Spinal cord (tissue), 10 donors: ENCODE measurements around the gene GPHN. TPM values are rescaled to one million over a fixed set of nuclear protein-coding genes. Genes with fewer than 3 reads are reported as not detected.
"Not testable (repeated sequence)": the region's sequence is repeated elsewhere in the genome, so short reads cannot be mapped to it uniquely, and the experiment has no call there.

Source experiments
- DNase-seq, 6 donors: peaks; one replicate each; pipeline versions ENCODE4 v3.0.0 to v3.0.0-alpha.2; 2013 to 2015; ENCODE audit warnings: low spot score in 6 of 6, low read depth in 4 of 6
- H3K27ac ChIP-seq: one replicate; pipeline ENCODE4 v1.5.1; 2013; ENCODE audit warnings: low read depth, low read length, control low read depth
- H3K27me3 ChIP-seq: one replicate; pipeline ENCODE4 v1.6.1; 2013; ENCODE audit warnings: low read length; ENCODE audit not compliant: control insufficient read depth, insufficient read depth
- H3K36me3 ChIP-seq: one replicate; pipeline ENCODE4 v1.6.1; 2013; ENCODE audit warnings: low read length; ENCODE audit not compliant: control insufficient read depth, insufficient read depth
- H3K4me1 ChIP-seq: one replicate; pipeline ENCODE4 v1.6.1; 2013; ENCODE audit warnings: low read length; ENCODE audit not compliant: control insufficient read depth, insufficient read depth
- H3K4me3 ChIP-seq: one replicate; pipeline ENCODE4 v1.5.1; 2013; ENCODE audit warnings: low read depth, low read length, control low read depth
- H3K9me3 ChIP-seq: one replicate; pipeline ENCODE4 v1.6.1; 2013; ENCODE audit warnings: low read length; ENCODE audit not compliant: control insufficient read depth, insufficient read depth
- WGBS: methylation state at CpG from one replicate; pipeline ENCODE4 v1.1.5; 2013; ENCODE audit warnings: missing lambda C conversion rate; ENCODE audit not compliant: insufficient coverage; 5-methylcytosine and 5-hydroxymethylcytosine counted together
- polyA plus RNA-seq, 2 donors: library from polyadenylated mRNA; unstranded; fragments of 120-200 nt; gene quantifications; one replicate each; pipeline ENCODE4 v1.2.1, GENCODE V29; 2013; ENCODE audit not compliant: insufficient read length in 2 of 2
- total RNA-seq, 2 donors: library from RNA; depleted of rRNA in 1 of 2; stranded (reverse); fragments of 120-200 nt in 1 of 2; fragments of >200 nt in 1 of 2; gene quantifications; one replicate each; pipeline versions ENCODE4 v1.2.3 to v1.2.4, GENCODE V29; 2013 to 2014
- donor health status: healthy.

GPHN gene
- total and polyA plus RNA-seq, 4 donors, result 38.5 to 115 (median 103) TPM

DNA sequence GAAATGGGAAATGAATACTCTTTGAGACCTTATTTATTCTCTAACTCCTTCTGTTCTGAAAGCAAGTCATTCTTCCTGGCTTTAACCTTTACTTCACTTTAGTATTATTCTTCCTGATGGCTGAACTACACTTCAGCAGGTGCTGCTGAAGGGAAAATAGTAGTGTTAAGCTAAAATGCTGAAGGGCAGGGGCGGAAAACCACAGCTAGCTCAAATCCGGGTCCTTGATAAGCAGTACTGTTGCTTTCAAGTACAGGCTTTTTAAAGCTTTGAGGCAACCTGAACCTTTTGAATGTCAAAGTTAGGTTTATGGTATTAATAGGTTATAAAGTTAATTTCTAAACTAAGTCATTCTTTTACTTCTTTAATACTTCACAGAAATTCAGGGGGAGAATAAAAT is 11.0 kb upstream of the GPHN start:
- no peak for DNase-seq
- H3K27ac ChIP-seq, result no peak overlapping the region
- no CpG with 5 or more reads among the region's 2 CpGs for WGBS
- no peaks in the 10 kb centered on the region for H3K36me3 ChIP-seq
- H3K4me1 ChIP-seq, result no peaks in the 10 kb centered on the region
- no peaks in the 10 kb centered on the region for H3K27me3 ChIP-seq
- no peak overlapping the region for H3K4me3 ChIP-seq
- H3K9me3 ChIP-seq, result no peaks in the 10 kb centered on the region

DNA sequence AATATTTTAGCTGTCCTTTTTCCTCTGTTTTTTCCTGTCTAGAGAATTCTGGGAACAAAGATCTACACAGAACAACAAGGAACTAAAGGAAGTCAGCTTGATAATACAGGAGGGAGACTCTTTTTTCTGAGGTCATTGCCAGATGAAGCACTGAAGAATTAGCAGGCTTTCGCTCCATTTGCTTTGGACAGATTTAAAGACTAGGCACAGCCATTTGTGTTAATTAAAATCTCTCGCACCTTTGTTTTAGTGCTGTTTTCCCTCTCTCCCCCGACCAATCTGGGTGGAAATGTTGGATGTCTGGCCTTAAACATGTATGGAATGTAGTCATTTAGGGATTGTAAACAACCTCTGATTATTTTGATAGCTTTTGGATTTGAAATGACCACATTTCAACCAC is 9.6 kb upstream of the GPHN start:
- Histone ChIP-seq H3K36me3 (no peaks in the 10 kb centered on the region), H3K4me3 (no peak overlapping the region), H3K9me3 (no peaks in the 10 kb centered on the region), H3K27ac (no peak overlapping the region), H3K4me1 (no peaks in the 10 kb centered on the region), H3K27me3 (no peaks in the 10 kb centered on the region)
- WGBS, result no CpG with 5 or more reads among the region's 3 CpGs
- peak in 2 of 6 donors; percentile 4 to 69 for DNase-seq

DNA sequence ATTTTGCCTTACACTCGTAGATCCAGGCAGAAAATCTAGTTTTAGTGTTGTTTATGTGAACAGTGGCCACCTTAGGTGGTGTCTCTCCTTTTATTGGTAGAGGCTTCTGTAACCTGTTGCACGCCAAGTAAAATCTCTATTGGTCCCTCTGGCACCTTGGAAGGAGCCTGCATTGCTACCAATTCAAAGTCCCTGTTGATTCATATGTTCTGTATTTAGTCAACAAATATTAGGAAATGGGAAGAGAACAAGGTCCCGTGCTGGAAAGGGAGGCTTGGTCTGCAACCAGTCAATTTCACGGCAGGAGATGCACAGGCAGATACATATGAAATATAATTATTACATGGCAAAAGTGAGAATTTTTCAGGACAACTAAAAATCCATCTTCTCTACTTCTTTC is 6.4 kb upstream of the GPHN start:
- no peaks in the 10 kb centered on the region for H3K9me3 ChIP-seq
- H3K4me1 ChIP-seq, result peaks cover 1% of the 10 kb centered on the region
- no peak overlapping the region for H3K27ac ChIP-seq
- H3K36me3 ChIP-seq, result no peaks in the 10 kb centered on the region
- H3K4me3 ChIP-seq, result no peak overlapping the region
- whole genome bisulfite sequencing, result no CpG with 5 or more reads among the region's 4 CpGs
- no peaks in the 10 kb centered on the region for H3K27me3 ChIP-seq
- DNase-seq, result no peak

DNA sequence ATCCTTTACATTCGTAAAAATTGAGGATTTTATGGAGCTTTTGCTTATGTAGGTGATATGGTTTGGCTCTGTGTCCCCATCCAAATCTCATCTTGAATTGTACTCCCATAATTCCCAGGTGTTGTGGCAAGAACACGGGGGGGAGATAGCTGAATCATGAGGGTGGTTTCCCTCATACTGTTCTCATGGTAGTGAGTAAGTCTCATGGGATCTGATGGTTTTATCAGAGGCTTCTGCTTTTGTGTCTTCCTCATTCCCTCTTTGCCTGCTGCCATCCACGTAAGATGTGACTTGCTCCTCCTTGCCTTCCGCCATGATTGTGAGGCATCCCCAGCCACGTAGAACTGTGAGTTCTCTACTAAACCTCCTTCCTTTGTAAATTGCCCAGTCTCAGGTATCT is 5.1 kb upstream of the GPHN start:
- not testable (repeated sequence) for H3K4me1 ChIP-seq, H3K27ac ChIP-seq, DNase-seq, H3K4me3 ChIP-seq, H3K9me3 ChIP-seq, H3K27me3 ChIP-seq, H3K36me3 ChIP-seq
- 100% methylated on average over 3 of the region's 5 CpGs for WGBS

DNA sequence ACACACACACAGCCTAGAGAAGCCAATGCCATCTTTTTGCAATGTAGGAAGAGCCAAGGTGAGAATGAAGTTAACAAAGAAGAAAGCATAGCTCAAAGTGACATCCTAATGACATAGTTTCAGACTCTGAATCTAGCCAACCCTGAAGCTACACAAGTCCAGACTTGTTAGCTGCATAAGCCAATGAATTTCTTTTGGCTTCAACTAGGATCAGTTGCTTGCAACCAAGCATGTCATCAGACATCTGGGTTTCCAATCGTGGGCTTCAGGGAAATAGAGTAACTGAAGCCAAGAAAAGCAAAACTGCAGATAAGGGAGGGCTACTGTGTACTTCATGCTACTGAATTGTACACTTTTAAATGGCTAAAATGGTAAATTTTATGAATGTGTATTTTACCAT is 4.4 kb upstream of the GPHN start:
- WGBS, result 67% methylated on average over 1 of the region's 1 CpG
- no peak overlapping the region for H3K27ac ChIP-seq
- no peaks in the 10 kb centered on the region for H3K9me3 ChIP-seq
- H3K27me3 ChIP-seq, result no peaks in the 10 kb centered on the region
- H3K4me3 ChIP-seq, result no peak overlapping the region
- peaks cover 4% of the 10 kb centered on the region for H3K4me1 ChIP-seq
- DNase-seq, result peak in 1 of 6 donors; percentile 3
- no peaks in the 10 kb centered on the region for H3K36me3 ChIP-seq

DNA sequence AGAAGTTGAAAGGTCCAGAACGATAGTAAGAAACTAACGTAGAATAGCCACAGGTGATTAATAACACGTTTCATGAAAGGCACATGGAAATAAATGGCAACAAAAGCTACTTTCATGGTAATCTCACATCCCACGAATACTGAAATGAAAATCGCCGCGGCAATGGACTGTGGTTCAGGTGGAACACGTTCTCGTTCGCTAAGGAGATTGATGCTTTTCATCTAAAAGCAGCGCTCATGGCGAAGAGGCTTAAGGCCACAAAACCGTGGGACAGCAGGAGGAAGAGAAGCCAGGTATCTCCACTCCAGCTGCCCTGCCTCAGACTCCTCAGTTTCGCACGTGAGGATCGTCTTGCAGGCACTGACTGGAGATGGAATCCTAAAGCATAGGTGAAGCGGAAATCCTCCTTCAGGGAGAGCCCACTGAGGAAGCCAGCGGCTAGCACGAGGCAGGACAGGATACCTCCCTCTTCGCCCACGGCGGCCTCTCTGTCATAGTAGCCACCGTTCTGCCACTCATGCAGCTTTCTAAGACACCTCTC is 696 bp upstream of the GPHN start:
- H3K4me1 ChIP-seq, result peaks cover 4% of the 10 kb centered on the region
- peak overlapping the region; percentile 95 for H3K4me3 ChIP-seq
- H3K27me3 ChIP-seq, result no peaks in the 10 kb centered on the region
- H3K36me3 ChIP-seq, result no peaks in the 10 kb centered on the region
- peak in 1 of 6 donors; percentile 39 for DNase-seq
- WGBS, result 2% methylated on average over 19 of the region's 23 CpGs
- peak overlapping the region; percentile 97 for H3K27ac ChIP-seq
- no peaks in the 10 kb centered on the region for H3K9me3 ChIP-seq

DNA sequence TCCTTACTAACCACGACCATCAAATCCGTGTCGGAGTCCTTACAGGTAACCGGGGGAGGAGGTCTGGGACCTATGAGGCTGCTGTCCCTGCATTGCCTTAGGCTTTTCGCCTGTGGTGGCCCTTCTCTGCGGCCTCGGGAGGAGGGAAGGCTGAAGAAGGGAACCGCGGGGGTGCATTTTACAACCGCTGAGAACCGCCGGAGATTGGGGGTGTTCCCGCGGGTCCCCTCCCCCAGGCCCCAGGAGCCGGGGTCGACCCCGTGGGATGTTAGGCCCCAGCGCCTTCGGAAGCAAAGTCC is 549 bp downstream of the GPHN start:
- H3K9me3 ChIP-seq, result no peaks in the 10 kb centered on the region
- no peaks in the 10 kb centered on the region for H3K36me3 ChIP-seq
- peak overlapping the region; percentile 95 for H3K4me3 ChIP-seq
- H3K4me1 ChIP-seq, result peaks cover 4% of the 10 kb centered on the region
- H3K27me3 ChIP-seq, result no peaks in the 10 kb centered on the region
- DNase-seq, result no peak
- H3K27ac ChIP-seq, result peak overlapping the region; percentile 97
- WGBS, result 0% methylated on average over 19 of the region's 19 CpGs

DNA sequence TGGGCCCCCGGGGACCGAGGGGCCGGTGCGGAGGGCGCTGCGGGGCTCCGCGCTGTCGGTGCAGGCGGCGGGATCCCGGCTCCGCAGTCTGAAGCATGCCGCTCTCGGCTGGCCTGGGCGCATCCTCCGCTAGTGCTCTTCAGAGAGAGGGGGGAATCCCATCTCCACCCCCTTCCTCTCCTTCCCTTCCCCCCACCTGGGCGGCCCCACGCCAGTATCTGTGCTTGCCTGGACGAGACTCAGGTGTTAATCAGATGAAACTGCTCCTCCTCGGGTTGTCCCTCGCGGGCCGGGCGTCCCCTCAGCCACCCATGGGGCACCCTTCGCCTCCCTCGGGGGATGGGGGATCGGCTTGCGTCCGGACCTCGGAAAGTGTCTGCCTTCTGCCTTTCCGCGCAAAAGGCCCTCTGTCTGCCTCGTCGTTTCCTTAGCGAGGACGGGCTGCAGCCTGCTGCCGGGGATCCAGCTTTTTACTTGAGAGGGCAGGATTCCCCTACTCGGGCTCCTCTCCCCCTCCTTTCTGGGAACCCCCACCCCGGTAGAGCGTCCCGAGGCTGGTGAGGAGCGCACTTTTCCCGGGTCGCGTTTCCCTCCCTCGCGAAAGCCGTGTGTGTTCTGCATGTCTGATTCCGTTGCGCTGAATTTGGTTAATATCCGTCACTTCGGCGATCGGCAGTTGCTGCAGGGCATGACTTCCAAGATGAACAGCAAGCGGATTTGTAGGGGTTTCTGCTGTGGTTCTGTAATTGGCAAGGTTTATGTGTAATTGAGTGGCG is 1.1 kb downstream of the GPHN start:
- H3K27ac ChIP-seq, result peak overlapping the region; percentile 97
- peak overlapping the region; percentile 95 for H3K4me3 ChIP-seq
- no peaks in the 10 kb centered on the region for H3K9me3 ChIP-seq

DNA sequence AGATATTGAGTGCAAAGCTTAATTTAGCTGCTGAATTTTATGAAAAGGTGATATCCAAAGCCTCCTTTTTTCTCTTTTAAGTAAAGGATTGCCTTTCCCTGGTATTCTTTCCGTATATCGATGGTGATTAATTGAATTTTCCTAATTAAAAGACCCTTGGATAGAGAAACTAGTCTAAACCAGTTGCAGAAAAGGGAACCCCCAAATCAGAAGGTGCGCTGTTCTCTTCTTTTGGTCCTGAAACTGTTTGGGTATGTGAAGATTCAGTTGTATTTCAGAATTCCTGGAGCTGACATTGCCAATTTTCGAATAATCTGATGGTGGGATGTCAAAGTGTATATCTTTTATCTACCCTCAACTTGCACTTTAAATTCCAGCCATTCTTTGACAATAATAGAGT is 1.9 kb downstream of the GPHN start:
- peak overlapping the region; percentile 95 for H3K4me3 ChIP-seq
- no CpG with 5 or more reads among the region's 4 CpGs for WGBS
- H3K27me3 ChIP-seq, result no peaks in the 10 kb centered on the region
- peak in 2 of 6 donors; percentile 11 to 27 for DNase-seq
- no peaks in the 10 kb centered on the region for H3K36me3 ChIP-seq
- no peaks in the 10 kb centered on the region for H3K9me3 ChIP-seq
- H3K27ac ChIP-seq, result no peak overlapping the region
- peaks cover 4% of the 10 kb centered on the region for H3K4me1 ChIP-seq

More for the DNA sequence above, 1.1 kb downstream of the GPHN start:
- no peaks in the 10 kb centered on the region for H3K36me3 ChIP-seq
- peaks cover 4% of the 10 kb centered on the region for H3K4me1 ChIP-seq
- H3K27me3 ChIP-seq, result no peaks in the 10 kb centered on the region
- DNase-seq, result peak in 5 of 6 donors; percentile 31 to 80 (median 52)
- under 1% methylated on average over 56 of the region's 57 CpGs for WGBS

DNA sequence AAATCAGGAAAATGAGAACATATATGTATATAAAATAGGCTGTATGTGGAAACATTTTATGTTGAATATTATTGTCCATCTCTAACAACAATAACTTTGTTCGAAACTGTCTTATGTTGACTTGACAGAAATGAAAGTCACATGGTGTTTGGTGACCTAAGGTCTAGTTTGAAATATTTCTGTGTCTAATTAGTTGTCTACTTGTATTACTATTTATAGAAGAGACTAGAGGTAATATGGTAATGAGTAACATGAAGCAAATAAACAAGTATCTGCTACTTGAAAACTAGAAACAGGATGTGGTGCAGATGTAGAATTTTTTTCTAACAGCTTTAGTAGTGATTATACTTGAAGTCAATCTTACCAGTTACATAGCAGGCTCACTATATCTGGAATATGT is 3.9 kb downstream of the GPHN start:
- no peaks in the 10 kb centered on the region for H3K9me3 ChIP-seq
- no peak for DNase-seq
- peaks cover under 1% of the 10 kb centered on the region for H3K4me1 ChIP-seq
- WGBS, result no CpG with 5 or more reads among the region's 1 CpG
- no peak overlapping the region for H3K4me3 ChIP-seq
- H3K36me3 ChIP-seq, result no peaks in the 10 kb centered on the region
- no peaks in the 10 kb centered on the region for H3K27me3 ChIP-seq
- H3K27ac ChIP-seq, result no peak overlapping the region
